ENCODE data around the gene PFAS.

Gene PFAS

GRCh38 chr17:8272421-8272820 is 23.3 kb downstream of the PFAS start:
- H3K4me3 ChIP-seq (ENCODE audit: low read depth, low read length): no peak overlapping the region
- TF ChIP-seq, protein P1, sequence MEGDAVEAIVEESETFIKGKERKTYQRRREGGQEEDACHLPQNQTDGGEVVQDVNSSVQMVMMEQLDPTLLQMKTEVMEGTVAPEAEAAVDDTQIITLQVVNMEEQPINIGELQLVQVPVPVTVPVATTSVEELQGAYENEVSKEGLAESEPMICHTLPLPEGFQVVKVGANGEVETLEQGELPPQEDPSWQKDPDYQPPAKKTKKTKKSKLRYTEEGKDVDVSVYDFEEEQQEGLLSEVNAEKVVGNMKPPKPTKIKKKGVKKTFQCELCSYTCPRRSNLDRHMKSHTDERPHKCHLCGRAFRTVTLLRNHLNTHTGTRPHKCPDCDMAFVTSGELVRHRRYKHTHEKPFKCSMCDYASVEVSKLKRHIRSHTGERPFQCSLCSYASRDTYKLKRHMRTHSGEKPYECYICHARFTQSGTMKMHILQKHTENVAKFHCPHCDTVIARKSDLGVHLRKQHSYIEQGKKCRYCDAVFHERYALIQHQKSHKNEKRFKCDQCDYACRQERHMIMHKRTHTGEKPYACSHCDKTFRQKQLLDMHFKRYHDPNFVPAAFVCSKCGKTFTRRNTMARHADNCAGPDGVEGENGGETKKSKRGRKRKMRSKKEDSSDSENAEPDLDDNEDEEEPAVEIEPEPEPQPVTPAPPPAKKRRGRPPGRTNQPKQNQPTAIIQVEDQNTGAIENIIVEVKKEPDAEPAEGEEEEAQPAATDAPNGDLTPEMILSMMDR (IDR thresholded peaks at IDR 0.05; ENCODE audit: borderline replicate concordance, insufficient read depth, low read depth, low read length): no peak

DNA sequence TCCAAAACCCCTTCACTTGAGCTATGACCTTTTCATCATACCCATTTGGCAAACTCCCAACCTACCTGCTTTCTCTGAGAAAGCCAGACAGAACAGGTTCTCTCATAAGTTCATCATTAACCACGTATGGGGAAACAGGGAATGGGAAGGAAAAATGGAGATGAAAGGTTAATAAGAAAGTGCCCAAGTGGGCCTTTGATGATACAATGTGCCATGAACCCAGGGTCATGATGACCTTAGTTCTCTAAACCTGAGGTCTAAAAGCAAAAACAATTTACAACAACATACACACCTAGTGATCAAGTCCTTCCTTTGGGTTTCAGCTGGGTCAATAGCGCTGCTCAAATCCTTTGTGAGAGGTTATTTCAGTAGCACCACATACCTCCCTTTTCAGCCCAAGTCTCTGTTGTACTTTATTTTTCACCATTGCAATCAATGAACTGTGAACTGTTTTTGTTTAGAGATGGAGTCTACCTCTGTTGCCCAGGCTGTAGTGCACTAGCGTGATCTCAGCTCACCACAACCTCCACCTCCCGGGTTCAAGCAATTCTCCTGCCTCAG is 24.9 kb downstream of the PFAS start:
- H3K4me3 ChIP-seq (ENCODE audit: low read depth, low read length): no peak overlapping the region
- TF ChIP-seq, protein P1 (IDR thresholded peaks at IDR 0.05; ENCODE audit: borderline replicate concordance, insufficient read depth, low read depth, low read length): no peak

GRCh38 chr17:8274816-8275215 is 25.7 kb downstream of the PFAS start:
- TF ChIP-seq, protein P1 (IDR thresholded peaks at IDR 0.05; ENCODE audit: borderline replicate concordance, insufficient read depth, low read depth, low read length): no peak
- no peak overlapping the region for H3K4me3 ChIP-seq (ENCODE audit: low read depth, low read length)

DNA sequence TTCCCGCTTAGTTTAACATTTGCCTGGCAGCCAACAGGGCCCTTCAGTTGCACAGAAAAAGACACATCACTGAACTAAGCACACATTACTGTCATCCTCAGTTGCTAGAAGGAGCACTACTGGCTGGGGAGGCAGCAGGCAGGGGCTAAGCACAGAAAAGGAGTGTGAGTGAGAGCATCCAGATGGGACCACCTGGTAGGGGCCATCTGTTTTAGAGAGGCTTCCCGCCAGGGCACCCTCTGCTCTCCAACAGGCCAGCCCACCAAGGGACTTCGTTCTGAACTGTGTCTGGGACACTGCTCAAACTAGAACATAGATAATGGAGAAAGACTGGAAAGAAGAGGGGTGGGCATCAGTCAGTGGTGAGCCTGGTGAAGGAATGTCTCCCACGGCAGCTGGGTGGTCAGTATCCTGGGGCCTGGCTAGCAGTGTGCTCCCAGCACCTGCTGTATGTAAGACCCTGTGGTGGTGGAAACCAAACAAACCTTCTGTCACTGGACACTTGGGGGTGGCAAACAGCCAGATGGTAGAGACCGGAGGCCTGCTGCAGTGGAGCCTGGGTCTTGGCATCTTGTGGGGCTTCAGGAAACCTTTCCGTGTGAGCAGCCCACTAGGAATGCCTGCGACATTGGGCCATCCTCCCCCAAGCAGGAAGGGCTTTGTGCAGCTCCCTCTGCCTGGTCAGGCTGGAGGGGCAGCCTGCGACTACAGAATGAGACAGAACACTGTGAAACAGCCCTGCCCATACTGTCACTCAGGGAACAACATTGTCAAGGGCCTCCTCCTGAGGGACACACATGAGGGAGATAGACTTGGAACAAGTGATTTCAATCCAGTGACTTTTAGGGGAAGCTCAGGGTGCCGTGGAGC is 26.6 kb downstream of the PFAS start:
- TF ChIP-seq, protein P1 (IDR thresholded peaks at IDR 0.05; ENCODE audit: borderline replicate concordance, insufficient read depth, low read depth, low read length): no peak
- no peak overlapping the region for H3K4me3 ChIP-seq (ENCODE audit: low read depth, low read length)

- H3K4me3 ChIP-seq (ENCODE audit: low read depth, low read length): no peak overlapping the region
- TF ChIP-seq, protein P1 (IDR thresholded peaks at IDR 0.05; ENCODE audit: borderline replicate concordance, insufficient read depth, low read depth, low read length): no peak
Observed at GRCh38 chr17:8277317-8277716, 28.2 kb downstream of the PFAS start.

DNA sequence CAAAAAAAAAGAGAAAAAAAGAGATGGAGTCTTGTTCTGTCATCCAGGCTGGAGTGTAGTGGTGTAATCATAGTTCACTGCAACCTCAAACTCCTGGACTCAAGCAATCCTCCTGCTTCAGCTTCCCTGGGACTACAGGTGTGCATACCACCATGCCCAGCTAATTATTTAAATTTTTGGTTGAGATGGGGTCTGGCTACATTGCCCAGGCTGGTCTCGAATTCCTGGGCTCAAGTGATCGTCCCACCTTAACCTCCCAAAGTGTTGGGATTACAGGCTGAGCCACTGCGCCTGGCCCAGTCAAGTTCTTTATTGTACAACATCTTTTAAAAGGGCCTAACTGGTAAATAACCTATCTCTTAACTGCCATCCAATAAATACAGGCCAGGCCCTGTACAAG is 33.3 kb downstream of the PFAS start:
- TF ChIP-seq, protein P1 (IDR thresholded peaks at IDR 0.05; ENCODE audit: borderline replicate concordance, insufficient read depth, low read depth, low read length): no peak
- no peak overlapping the region for H3K4me3 ChIP-seq (ENCODE audit: low read depth, low read length)

GRCh38 chr17:8283356-8283755 is 34.3 kb downstream of the PFAS start:
- H3K4me3 ChIP-seq (ENCODE audit: low read depth, low read length): no peak overlapping the region
- TF ChIP-seq, protein P1 (IDR thresholded peaks at IDR 0.05; ENCODE audit: borderline replicate concordance, insufficient read depth, low read depth, low read length): no peak
